GM23248 (cell line): ENCODE data around the gene KPNA2. TPM values are rescaled to one million over a fixed set of nuclear protein-coding genes. Genes with fewer than 3 reads are reported as not detected.
A peak's percentile ranks its signal among the peaks of the same experiment; 100 is the strongest.
"Not testable (repeated sequence)": the region's sequence is repeated elsewhere in the genome, so short reads cannot be mapped to it uniquely, and the experiment has no call there.

Source experiments
- DNase-seq: peaks from one replicate; pipeline ENCODE4 v3.0.0-alpha.2; 2015
- H2AFZ ChIP-seq: fragments of 200-600 bp; sonication (generic); 2 replicates; pipeline ENCODE4 v1.6.1; 2016; ENCODE audit warnings: antibody characterized with exemption
- H3F3A ChIP-seq: fragments of 200-600 bp; sonication (generic); 2 replicates; pipeline ENCODE4 v1.6.1; 2016; ENCODE audit warnings: mild to moderate bottlenecking, antibody characterized with exemption, mixed run types; ENCODE audit not compliant: insufficient read depth
- H3K27ac ChIP-seq: fragments of 200-600 bp; sonication (generic); 2 replicates; pipeline ENCODE4 v1.5.1; 2016; ENCODE audit warnings: mild to moderate bottlenecking
- H3K27me3 ChIP-seq: fragments of 200-600 bp; sonication (generic); replicated peaks from 2 replicates; pipeline ENCODE4 v1.6.1; 2016; ENCODE audit warnings: mild to moderate bottlenecking; ENCODE audit not compliant: insufficient read depth
- H3K36me3 ChIP-seq: fragments of 200-600 bp; sonication (generic); 2 replicates; pipeline ENCODE4 v1.6.1; 2016; ENCODE audit warnings: low read depth, mild to moderate bottlenecking
- H3K4me1 ChIP-seq: fragments of 200-600 bp; sonication (generic); 2 replicates; pipeline ENCODE4 v1.6.1; 2016; ENCODE audit warnings: mild to moderate bottlenecking; ENCODE audit not compliant: insufficient read depth
- H3K4me2 ChIP-seq: fragments of 200-600 bp; sonication (generic); one replicate; pipeline ENCODE4 v1.6.1; 2016; ENCODE audit warnings: mild to moderate bottlenecking; ENCODE audit not compliant: unreplicated experiment
- H3K4me3 ChIP-seq: fragments of 200-600 bp; sonication (generic); 2 replicates; pipeline ENCODE4 v1.5.1; 2016; ENCODE audit warnings: mild to moderate bottlenecking
- H3K79me2 ChIP-seq: fragments of 200-600 bp; sonication (generic); 2 replicates; pipeline ENCODE4 v1.6.1; 2016; ENCODE audit warnings: mild to moderate bottlenecking; ENCODE audit not compliant: insufficient read depth
- H3K9ac ChIP-seq: fragments of 200-600 bp; sonication (generic); 2 replicates; pipeline ENCODE4 v1.6.1; 2016; ENCODE audit warnings: mild to moderate bottlenecking
- H3K9me2 ChIP-seq: fragments of 200-600 bp; sonication (generic); 2 replicates; pipeline ENCODE4 v1.6.1; 2016; ENCODE audit warnings: mixed run types, mild to moderate bottlenecking, moderate library complexity; ENCODE audit not compliant: insufficient read depth
- H3K9me3 ChIP-seq: fragments of 200-600 bp; sonication (generic); one replicate; pipeline ENCODE4 v1.6.1; 2017; ENCODE audit warnings: low read depth
- H4K20me1 ChIP-seq: fragments of 200-600 bp; sonication (generic); 2 replicates; pipeline ENCODE4 v1.6.0; 2016; ENCODE audit not compliant: insufficient read depth
- EZH2 ChIP-seq: fragments of 200-600 bp; sonication (generic); IDR thresholded peaks from 2 replicates; pipeline ENCODE4 v1.6.1; 2018; ENCODE audit warnings: antibody characterized with exemption, mild to moderate bottlenecking; ENCODE audit not compliant: insufficient read depth, poor library complexity, severe bottlenecking
- EZH2phosphoT487 ChIP-seq: fragments of 200-600 bp; sonication (generic); IDR thresholded peaks from 2 replicates; pipeline ENCODE4 v1.6.1; 2018; ENCODE audit warnings: antibody characterized with exemption, moderate library complexity, mild to moderate bottlenecking, low read depth; ENCODE audit not compliant: insufficient read depth
- WGBS, 2 experiments: methylation state at CpG; one replicate each; pipeline ENCODE4 v1.1.6; 2015 to 2017; ENCODE audit warnings: low lambda C conversion rate in 2 of 2, low coverage in 1 of 2; ENCODE audit errors: missing lambda C conversion rate in 2 of 2; 5-methylcytosine and 5-hydroxymethylcytosine counted together
- in situ Hi-C: fragments of 300-500 bp; cut with MboI; formaldehyde crosslinking; loops from 2 replicates; pipeline ENCODE4 v1.15.0; 2020
- polyA plus RNA-seq: library from polyadenylated mRNA; unstranded; fragments of >200 nt; fragmentation: Nextera tagmentation; extraction: Ambion mirVana; gene quantifications from 2 replicates; pipeline ENCODE4 v1.2.1, GENCODE V29; 2016
- total RNA-seq: library from RNA; depleted of rRNA; stranded (reverse); fragments of >200 nt; shearing (Covaris generic); gene quantifications from 2 replicates; pipeline ENCODE4 v1.2.3, GENCODE V29; 2014

Gene KPNA2
- total and polyA plus RNA-seq, 2 experiments from 2014 or later = 98.2 to 159 TPM

GRCh38 chr17:67993998-67994361 lies 41.6 kb upstream of the KPNA2 start:
- peaks cover 10% of the 10 kb centered on the region for H3K4me1 ChIP-seq
- H3K4me2 ChIP-seq = peak overlapping the region; percentile 90
- peak overlapping the region; percentile 89 for H3K9ac ChIP-seq
- peaks cover 27% of the 10 kb centered on the region for H3F3A ChIP-seq
- H3K36me3 ChIP-seq = no peaks in the 10 kb centered on the region
- H3K9me3 ChIP-seq = no peaks in the 10 kb centered on the region
- no peak for TF ChIP-seq EZH2
- no peak for TF ChIP-seq EZH2phosphoT487
- in situ Hi-C loops = no loop called here
- H3K27me3 ChIP-seq = no peaks in the 10 kb centered on the region
- H3K4me3 ChIP-seq = peak overlapping the region; percentile 91
- peak; percentile 43 for DNase-seq
- WGBS, 2 experiments = 9 to 10% methylated on average over 5 to 21 of the region's 21 CpGs
- H4K20me1 ChIP-seq = no peaks in the 10 kb centered on the region
- H3K27ac ChIP-seq = peak overlapping the region; percentile 83
- H3K9me2 ChIP-seq = no peaks in the 10 kb centered on the region
- H3K79me2 ChIP-seq = no peaks in the 10 kb centered on the region
- H2AFZ ChIP-seq = peak overlapping the region; percentile 78

DNA sequence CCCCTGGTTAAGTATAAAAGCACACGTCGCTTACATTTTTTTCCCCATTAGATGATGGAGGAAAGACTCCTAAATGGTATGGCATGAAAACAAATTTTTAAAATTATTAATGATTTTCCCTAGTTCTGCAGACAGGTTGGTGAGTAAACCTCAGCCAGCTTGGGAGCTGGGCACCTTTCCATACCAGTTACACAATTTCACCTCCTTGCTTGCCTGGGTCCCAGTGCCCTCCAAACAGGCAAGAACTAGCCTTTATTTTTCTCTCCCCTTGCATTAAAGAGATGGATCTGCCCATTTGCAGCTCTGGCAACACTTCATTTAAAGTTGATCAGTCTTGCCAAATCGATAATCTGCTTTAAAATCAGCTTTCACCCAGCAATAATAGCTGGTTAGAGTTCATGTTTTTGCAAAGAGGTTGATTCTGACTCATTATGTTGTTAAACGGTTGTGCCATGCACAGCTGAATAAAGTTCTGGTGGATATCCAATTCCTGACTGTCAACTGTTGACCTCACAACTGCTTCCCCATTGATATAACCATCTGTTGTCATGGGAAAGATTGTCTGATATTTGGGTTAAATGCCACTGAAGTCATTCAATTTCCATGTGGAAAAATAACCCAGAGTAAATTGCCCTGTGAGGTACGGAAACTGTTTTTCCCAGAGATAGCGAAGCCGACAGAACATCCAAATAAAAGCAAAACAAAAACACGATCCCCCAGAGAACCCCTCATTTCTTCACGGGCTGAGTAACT lies 40.5 kb upstream of the KPNA2 start:
- WGBS, 2 experiments = 15 to 16% methylated on average over 9 of the region's 9 CpGs
- H3F3A ChIP-seq = peaks cover 27% of the 10 kb centered on the region
- H3K27ac ChIP-seq = peak overlapping the region; percentile 60
- H4K20me1 ChIP-seq = no peaks in the 10 kb centered on the region
- H3K9me2 ChIP-seq = no peaks in the 10 kb centered on the region
- H3K4me2 ChIP-seq = peak overlapping the region; percentile 84
- no peak for TF ChIP-seq EZH2
- no peak for TF ChIP-seq EZH2phosphoT487
- H2AFZ ChIP-seq = peak overlapping the region; percentile 65; the same call in 1 of the 2 replicates
- peak; percentile 92 for DNase-seq
- H3K36me3 ChIP-seq = no peaks in the 10 kb centered on the region
- in situ Hi-C loops = no loop called here
- peaks cover 10% of the 10 kb centered on the region for H3K4me1 ChIP-seq
- H3K9ac ChIP-seq = peak overlapping the region; percentile 62
- H3K79me2 ChIP-seq = no peaks in the 10 kb centered on the region
- H3K9me3 ChIP-seq = no peaks in the 10 kb centered on the region
- no peaks in the 10 kb centered on the region for H3K27me3 ChIP-seq
- peak overlapping the region; percentile 71 for H3K4me3 ChIP-seq

- in situ Hi-C loops = no loop called here
- H3K4me2 ChIP-seq = peak overlapping the region; percentile 84
- WGBS, 2 experiments = 1% methylated on average over 31 to 39 of the region's 43 CpGs
- H3K9ac ChIP-seq = peak overlapping the region; percentile 62
- H3K4me3 ChIP-seq = peak overlapping the region; percentile 71
- H3K36me3 ChIP-seq = no peaks in the 10 kb centered on the region
- no peaks in the 10 kb centered on the region for H4K20me1 ChIP-seq
- H3K79me2 ChIP-seq = no peaks in the 10 kb centered on the region
- peak; percentile 53 for DNase-seq
- H2AFZ ChIP-seq = peak overlapping the region; percentile 65
- no peaks in the 10 kb centered on the region for H3K27me3 ChIP-seq
- H3K27ac ChIP-seq = peak overlapping the region; percentile 60
- H3F3A ChIP-seq = peaks cover 27% of the 10 kb centered on the region
- H3K9me3 ChIP-seq = no peaks in the 10 kb centered on the region
- TF ChIP-seq EZH2phosphoT487 (no peak), EZH2 (no peak)
- H3K9me2 ChIP-seq = no peaks in the 10 kb centered on the region
- peaks cover 10% of the 10 kb centered on the region for H3K4me1 ChIP-seq
Observed at GRCh38 chr17:67995570-67996263, 39.8 kb upstream of the KPNA2 start.

DNA sequence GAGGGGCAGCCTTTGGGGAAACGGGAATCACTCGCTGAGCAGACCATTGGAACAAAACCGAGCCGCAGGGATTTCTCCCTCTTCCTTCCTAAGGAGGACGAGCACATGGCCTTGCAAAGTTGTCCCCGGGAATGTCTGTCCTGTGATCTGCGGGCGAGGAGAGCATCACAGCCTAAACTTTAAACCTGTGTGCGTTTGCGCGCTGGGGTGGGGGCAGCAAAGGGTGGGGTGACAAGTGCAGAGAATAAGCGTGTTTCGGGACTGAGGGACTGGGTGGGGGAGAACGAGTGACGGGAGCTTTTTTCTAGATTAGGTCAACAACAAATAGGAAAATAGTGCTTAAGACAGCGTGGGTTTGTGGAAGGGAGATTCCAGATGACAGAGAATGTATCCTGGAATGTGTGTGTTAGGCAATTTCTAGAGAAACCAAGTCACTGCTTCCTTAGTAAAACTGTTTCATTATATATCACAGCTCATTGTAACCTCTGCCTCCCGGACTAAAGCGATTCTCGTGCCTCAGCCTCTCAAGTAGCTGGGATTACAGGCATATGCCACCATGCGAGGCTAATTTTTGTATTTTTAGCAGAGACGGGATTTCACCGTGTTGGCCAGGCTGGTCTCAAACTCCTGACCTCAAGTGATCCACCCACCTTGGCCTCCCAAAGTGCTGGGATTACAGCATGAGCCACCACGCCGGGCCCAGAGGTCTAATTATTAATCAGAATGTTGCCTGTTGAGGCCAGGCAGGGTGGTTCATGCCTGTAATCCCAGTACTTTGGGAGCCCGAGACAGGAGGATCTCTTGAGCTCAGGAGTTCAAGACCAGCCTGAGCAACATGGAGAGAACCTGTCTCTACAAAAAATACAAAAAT lies 39.0 kb upstream of the KPNA2 start, which contains the start of gene C17orf58:
TSS of gene C17orf58 (minus strand) at position 169 of the 871 bp plus-strand sequence. CDS start 271 bp downstream, outside the sequence.
- WGBS, 2 experiments = 29 to 32% methylated on average over 25 of the region's 25 CpGs
- Histone ChIP-seq H3K4me3 (peak within 1 kb of the TSS; percentile 71), H2AFZ (peak within 1 kb of the TSS; percentile 65), H3K4me1 (peaks cover 10% of the 10 kb centered on the region), H3K9ac (peak within 1 kb of the TSS; percentile 62), H3K27ac (peak within 1 kb of the TSS; percentile 60), H3K4me2 (peak within 1 kb of the TSS; percentile 84), H3F3A (peaks cover 27% of the 10 kb centered on the region)
- H4K20me1 ChIP-seq, in situ Hi-C loops, H3K9me3 ChIP-seq, H3K79me2 ChIP-seq, H3K9me2 ChIP-seq, H3K36me3 ChIP-seq, H3K27me3 ChIP-seq: not testable (repeated sequence)
- DNase-seq = peak; percentile 68
